GM18526 (cell line): ENCODE results near the gene ZFHX3.

ENCODE experiments used
- POLR2A ChIP-seq: IDR thresholded peaks from 3 replicates; pipeline ENCODE4 v1.6.1; 2011; ENCODE audit not compliant: insufficient read length; ENCODE audit errors: extremely low read depth

ZFHX3 gene

DNA sequence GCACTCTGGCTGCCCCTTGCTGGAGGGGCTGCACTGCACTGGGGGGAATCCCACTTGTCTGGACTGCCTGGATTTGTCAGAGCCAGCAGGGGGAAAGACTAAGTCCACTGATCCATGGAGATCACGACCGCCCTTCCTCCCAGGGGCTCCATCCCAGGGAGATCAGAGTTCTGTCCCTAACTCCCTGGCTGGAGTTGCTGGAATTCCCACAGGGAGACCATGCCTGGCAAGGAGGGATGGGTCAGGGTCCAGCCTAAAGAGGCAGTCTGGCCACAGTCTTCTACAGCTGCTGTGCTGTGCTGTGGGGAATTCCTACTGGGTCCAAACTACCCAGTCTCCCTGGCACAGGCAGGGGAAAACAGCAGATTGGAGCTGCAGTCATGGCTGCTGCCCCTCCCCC is 311.9 kb downstream of the ZFHX3 start:
- TF ChIP-seq POLR2A: no peak
